MM.1S (cell line): ENCODE measurements around the gene COL5A2.

ENCODE experiments used
- DNase-seq: peaks from one replicate; pipeline ENCODE4 v3.0.0-alpha.2; 2015
- H2AFZ ChIP-seq: fragments of 300-600 bp; sonication (generic); 2 replicates; pipeline ENCODE4 v1.6.0; 2016; ENCODE audit warnings: antibody characterized with exemption, low read length
- H3F3A ChIP-seq: fragments of 300-600 bp; sonication (generic); 2 replicates; pipeline ENCODE4 v1.6.1; 2016; ENCODE audit warnings: mild to moderate bottlenecking, antibody characterized with exemption, low read length, moderate library complexity, mixed read lengths; ENCODE audit not compliant: insufficient read depth
- H3K27ac ChIP-seq: fragments of 300-600 bp; sonication (generic); 2 replicates; pipeline ENCODE4 v1.5.1; 2016; ENCODE audit warnings: mild to moderate bottlenecking, low read length
- H3K27me3 ChIP-seq: fragments of 300-600 bp; sonication (generic); replicated peaks from 2 replicates; pipeline ENCODE4 v1.6.0; 2016; ENCODE audit warnings: low read length; ENCODE audit not compliant: insufficient read depth
- H3K36me3 ChIP-seq: fragments of 300-600 bp; sonication (generic); replicated peaks from 2 replicates; pipeline ENCODE4 v1.6.1; 2016; ENCODE audit warnings: mild to moderate bottlenecking, low read length, mixed read lengths; ENCODE audit not compliant: insufficient read depth
- H3K4me1 ChIP-seq: fragments of 300-600 bp; sonication (generic); 2 replicates; pipeline ENCODE4 v1.6.1; 2016; ENCODE audit warnings: low read length, mixed read lengths
- H3K4me2 ChIP-seq: fragments of 300-600 bp; sonication (generic); 2 replicates; pipeline ENCODE4 v1.6.0; 2016; ENCODE audit warnings: low read depth, low read length
- H3K4me3 ChIP-seq: fragments of 300-600 bp; sonication (generic); 2 replicates; pipeline ENCODE4 v1.5.1; 2016; ENCODE audit warnings: low read length, mixed read lengths
- H3K79me2 ChIP-seq: fragments of 300-600 bp; sonication (generic); 2 replicates; pipeline ENCODE4 v1.6.1; 2016; ENCODE audit warnings: mixed run types, low read length, mixed read lengths
- H3K9ac ChIP-seq: fragments of 300-600 bp; sonication (generic); 2 replicates; pipeline ENCODE4 v1.6.1; 2016; ENCODE audit warnings: low read length, mixed read lengths
- H3K9me2 ChIP-seq: fragments of 300-600 bp; sonication (generic); replicated peaks from 2 replicates; pipeline ENCODE4 v1.6.1; 2016; ENCODE audit warnings: mild to moderate bottlenecking, low read length, mixed read lengths; ENCODE audit not compliant: insufficient read depth
- H3K9me3 ChIP-seq: fragments of 300-600 bp; sonication (generic); replicated peaks from 2 replicates; pipeline ENCODE4 v1.6.1; 2016; ENCODE audit warnings: mild to moderate bottlenecking, low read length, mixed read lengths; ENCODE audit not compliant: insufficient read depth
- H4K20me1 ChIP-seq: fragments of 300-600 bp; sonication (generic); 2 replicates; pipeline ENCODE4 v1.6.1; 2016; ENCODE audit warnings: mild to moderate bottlenecking, low read length, moderate library complexity, mixed read lengths; ENCODE audit not compliant: insufficient read depth
- CTCF ChIP-seq: fragments of 300-600 bp; sonication (generic); IDR thresholded peaks from 2 replicates; pipeline ENCODE4 v1.5.1; 2016; ENCODE audit warnings: antibody characterized with exemption, low read length, mixed read lengths
- EZH2 ChIP-seq: fragments of 300-600 bp; sonication (generic); optimal IDR thresholded peaks from 2 replicates; pipeline ENCODE3; 2017; ENCODE audit warnings: low read depth, mild to moderate bottlenecking, antibody characterized with exemption, low read length, mixed read lengths
- EZH2phosphoT487 ChIP-seq: fragments of 300-600 bp; sonication (generic); IDR thresholded peaks from 2 replicates; pipeline ENCODE4 v1.6.1; 2018; ENCODE audit warnings: antibody characterized with exemption, low read length

COL5A2 gene

GRCh38 chr2:189074506-189074905 lies 105.1 kb downstream of the COL5A2 start:
- no peaks in the 10 kb centered on the region for H3K79me2 ChIP-seq
- H3K27ac ChIP-seq, result no peak overlapping the region
- H3K4me2 ChIP-seq, result no peak overlapping the region
- no peaks in the 10 kb centered on the region for H3K9me2 ChIP-seq
- no peak overlapping the region for H3K9ac ChIP-seq
- no peaks in the 10 kb centered on the region for H4K20me1 ChIP-seq
- TF ChIP-seq CTCF, result no peak
- H3K9me3 ChIP-seq, result no peaks in the 10 kb centered on the region
- H3K27me3 ChIP-seq, result no peaks in the 10 kb centered on the region
- H3F3A ChIP-seq, result no peaks in the 10 kb centered on the region
- DNase-seq, result no peak
- H3K4me3 ChIP-seq, result no peak overlapping the region
- no peak overlapping the region for H2AFZ ChIP-seq
- no peaks in the 10 kb centered on the region for H3K36me3 ChIP-seq
- no peaks in the 10 kb centered on the region for H3K4me1 ChIP-seq

- H3K27ac ChIP-seq, result no peak overlapping the region
- DNase-seq, result no peak
- H3K4me2 ChIP-seq, result no peak overlapping the region
- H4K20me1 ChIP-seq, result no peaks in the 10 kb centered on the region
- H3K9me3 ChIP-seq, result no peaks in the 10 kb centered on the region
- H3K79me2 ChIP-seq, result no peaks in the 10 kb centered on the region
- TF ChIP-seq EZH2 (no peak), EZH2phosphoT487 (no peak)
- H3K36me3 ChIP-seq, result no peaks in the 10 kb centered on the region
- no peak overlapping the region for H3K9ac ChIP-seq
- H3K4me3 ChIP-seq, result no peak overlapping the region
- no peaks in the 10 kb centered on the region for H3F3A ChIP-seq
- H3K9me2 ChIP-seq, result no peaks in the 10 kb centered on the region
- H2AFZ ChIP-seq, result no peak overlapping the region
- H3K27me3 ChIP-seq, result no peaks in the 10 kb centered on the region
- no peaks in the 10 kb centered on the region for H3K4me1 ChIP-seq
These were observed 107.5 kb downstream of the COL5A2 start for GRCh38 chr2:189072036-189072435.

- no peaks in the 10 kb centered on the region for H3K27me3 ChIP-seq
- H3K4me3 ChIP-seq, result no peak overlapping the region
- no peaks in the 10 kb centered on the region for H3K9me3 ChIP-seq
- no peaks in the 10 kb centered on the region for H3K79me2 ChIP-seq
- no peaks in the 10 kb centered on the region for H4K20me1 ChIP-seq
- no peak overlapping the region for H2AFZ ChIP-seq
- no peaks in the 10 kb centered on the region for H3F3A ChIP-seq
- no peak for DNase-seq
- H3K9me2 ChIP-seq, result no peaks in the 10 kb centered on the region
- H3K4me1 ChIP-seq, result no peaks in the 10 kb centered on the region
- H3K4me2 ChIP-seq, result no peak overlapping the region
- H3K27ac ChIP-seq, result no peak overlapping the region
- no peak overlapping the region for H3K9ac ChIP-seq
- no peak for TF ChIP-seq EZH2
- no peak for TF ChIP-seq EZH2phosphoT487
- TF ChIP-seq CTCF, result no peak
- no peaks in the 10 kb centered on the region for H3K36me3 ChIP-seq
These were observed 109.5 kb downstream of the COL5A2 start for GRCh38 chr2:189069855-189070619.

GRCh38 chr2:189066037-189066436 lies 113.5 kb downstream of the COL5A2 start:
- Histone ChIP-seq H3K27ac (no peak overlapping the region), H3K9me2 (no peaks in the 10 kb centered on the region), H3K36me3 (no peaks in the 10 kb centered on the region), H3K4me2 (no peak overlapping the region), H3K4me1 (no peaks in the 10 kb centered on the region), H2AFZ (no peak overlapping the region), H3K79me2 (no peaks in the 10 kb centered on the region), H3K27me3 (no peaks in the 10 kb centered on the region), H3K9ac (no peak overlapping the region), H3F3A (no peaks in the 10 kb centered on the region), H4K20me1 (no peaks in the 10 kb centered on the region), H3K4me3 (no peak overlapping the region), H3K9me3 (no peaks in the 10 kb centered on the region)
- TF ChIP-seq CTCF (no peak), EZH2 (no peak), EZH2phosphoT487 (no peak)
- no peak for DNase-seq
